Activated T-helper 9 cell treated with anti-CD3 and anti-CD28 coated beads, Interleukin-2, amount 50 U/mL, for 16 hours (primary cell): Measurements from ENCODE around the gene TPT1.

Source experiments
- DNase-seq: peaks from one replicate; pipeline ENCODE4 v3.0.0-alpha.2; 2020; ENCODE audit warnings: low read depth

The TPT1 gene

GRCh38 chr13:45333977-45334922 lies 6.7 kb downstream of the TPT1 start:
- DNase-seq: no peak

GRCh38 chr13:45333251-45333976 lies 7.6 kb downstream of the TPT1 start:
- DNase-seq: no peak

- DNase-seq: no peak
Observed at GRCh38 chr13:45332831-45333219, 8.2 kb downstream of the TPT1 start.

DNA sequence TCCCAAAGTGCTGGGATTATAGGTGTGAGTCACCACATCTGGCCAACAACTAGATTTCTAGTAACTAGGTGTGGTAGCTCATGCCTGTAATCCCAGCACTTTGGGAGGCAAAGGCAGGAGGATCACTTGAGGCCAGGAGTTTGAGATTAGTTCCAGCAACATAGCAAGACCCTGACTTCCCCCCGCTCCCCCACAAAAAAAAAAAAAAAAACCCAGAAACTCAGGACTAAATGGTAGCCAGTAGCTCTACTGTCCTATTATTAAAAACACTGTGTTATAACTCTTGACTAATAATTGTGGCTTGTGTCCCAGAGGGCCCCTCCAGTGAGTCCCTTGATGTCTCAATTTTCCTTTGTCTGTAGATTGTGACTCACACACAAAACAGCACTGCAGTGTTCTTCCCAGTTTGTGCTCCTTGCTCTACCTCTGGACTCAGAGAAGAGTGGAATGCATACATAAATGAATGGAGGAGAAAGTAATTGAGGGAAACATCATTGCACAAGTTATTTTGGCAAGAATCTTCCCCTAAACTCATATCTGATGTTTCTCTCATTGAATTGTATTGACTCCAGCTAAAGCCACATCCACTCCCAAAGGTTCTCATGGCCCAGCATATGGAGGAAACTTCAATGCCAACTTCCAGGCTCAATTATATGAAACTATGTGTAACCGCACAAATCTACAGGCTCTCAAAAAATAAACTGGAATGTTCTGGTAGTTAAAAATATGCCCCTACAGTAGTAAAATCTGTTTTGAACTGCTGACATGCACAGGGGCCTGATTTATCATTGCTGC lies 8.8 kb downstream of the TPT1 start:
- no peak for DNase-seq

- DNase-seq: no peak
Observed at GRCh38 chr13:45331692-45332035, 9.3 kb downstream of the TPT1 start.

DNA sequence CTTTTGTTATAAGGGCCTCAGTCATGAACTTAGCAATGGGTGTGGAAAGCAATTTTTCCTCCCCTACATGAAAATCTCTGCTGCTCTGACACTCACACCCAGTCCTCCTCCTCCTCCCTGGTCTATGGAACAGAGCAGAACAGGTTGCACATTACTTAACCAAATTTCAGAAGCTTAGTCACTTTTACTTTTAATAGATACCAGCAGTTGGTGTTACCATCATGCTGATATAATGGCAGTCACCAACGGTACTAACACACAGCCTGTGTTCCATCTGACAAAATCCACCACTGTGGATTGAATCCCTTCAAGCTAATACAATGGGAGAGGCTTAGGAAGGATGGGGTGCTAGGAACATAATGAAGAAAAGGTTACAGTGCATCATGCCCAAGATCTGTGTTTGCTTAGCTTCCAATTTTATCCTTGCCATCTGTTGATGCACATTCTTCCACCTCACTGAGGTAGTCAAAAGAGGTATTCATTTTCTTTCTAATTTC lies 9.8 kb downstream of the TPT1 start:
- DNase-seq: no peak

DNA sequence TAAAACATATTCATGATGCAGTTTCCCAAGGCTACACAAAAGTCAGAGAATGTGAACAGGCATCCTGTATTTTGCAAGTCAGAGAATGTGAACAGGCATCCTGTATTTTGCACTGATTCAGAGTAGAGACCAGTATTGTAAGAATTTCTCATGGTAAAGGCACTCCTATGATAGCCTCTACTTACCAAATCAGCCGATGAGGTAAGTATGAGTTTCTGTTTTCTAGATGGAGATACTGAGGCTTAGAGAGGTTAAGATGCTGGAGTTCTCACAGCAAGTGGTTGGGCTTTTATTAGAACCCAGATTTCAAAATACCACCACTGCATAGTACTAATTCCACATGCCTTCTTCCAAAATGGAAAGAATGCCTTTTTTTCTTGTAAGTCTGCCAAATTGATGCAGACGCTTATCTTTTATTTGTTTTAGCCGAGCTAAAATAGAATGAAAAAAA lies 12.3 kb downstream of the TPT1 start:
- no peak for DNase-seq

GRCh38 chr13:45327253-45327955 lies 13.6 kb downstream of the TPT1 start:
- DNase-seq: no peak

GRCh38 chr13:45325806-45326205 lies 15.2 kb downstream of the TPT1 start:
- no peak for DNase-seq

- no peak for DNase-seq
Observed at GRCh38 chr13:45320876-45321629, 19.9 kb downstream of the TPT1 start.

- DNase-seq: no peak
Observed at GRCh38 chr13:45316996-45317395, 24.0 kb downstream of the TPT1 start.

GRCh38 chr13:45316338-45316737 lies 24.6 kb downstream of the TPT1 start:
- no peak for DNase-seq

DNA sequence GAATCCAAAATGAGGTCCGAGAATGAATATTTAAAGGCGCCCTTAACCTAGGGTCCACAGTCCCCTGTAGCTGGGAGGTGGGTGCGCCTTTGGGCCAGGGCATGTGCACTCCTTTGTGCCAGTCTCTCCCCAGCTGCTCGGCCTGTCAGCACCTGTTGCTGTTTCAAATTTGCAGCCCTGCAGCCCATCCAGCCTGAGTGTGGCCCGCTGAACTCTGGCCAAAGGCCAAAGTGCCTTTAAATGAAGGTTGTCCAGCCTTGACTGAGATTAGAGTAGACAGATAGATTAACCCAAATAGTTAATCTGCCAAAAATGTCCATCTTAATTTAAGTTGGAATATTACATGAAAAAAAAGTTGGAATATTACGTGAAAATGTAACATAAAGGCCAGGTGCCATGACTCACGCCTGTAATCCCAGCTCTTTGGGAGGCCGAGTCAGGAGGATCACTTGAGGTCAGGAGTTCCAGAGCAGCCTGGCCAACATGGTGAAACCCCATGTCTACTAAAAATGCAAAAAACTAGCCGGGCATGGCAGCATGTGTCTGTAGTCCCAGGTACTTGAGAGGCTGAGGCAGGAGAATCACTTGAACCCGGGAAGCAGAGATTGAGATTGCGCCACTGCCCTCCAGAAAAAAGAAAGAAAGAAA lies 25.3 kb downstream of the TPT1 start:
- no peak for DNase-seq

DNA sequence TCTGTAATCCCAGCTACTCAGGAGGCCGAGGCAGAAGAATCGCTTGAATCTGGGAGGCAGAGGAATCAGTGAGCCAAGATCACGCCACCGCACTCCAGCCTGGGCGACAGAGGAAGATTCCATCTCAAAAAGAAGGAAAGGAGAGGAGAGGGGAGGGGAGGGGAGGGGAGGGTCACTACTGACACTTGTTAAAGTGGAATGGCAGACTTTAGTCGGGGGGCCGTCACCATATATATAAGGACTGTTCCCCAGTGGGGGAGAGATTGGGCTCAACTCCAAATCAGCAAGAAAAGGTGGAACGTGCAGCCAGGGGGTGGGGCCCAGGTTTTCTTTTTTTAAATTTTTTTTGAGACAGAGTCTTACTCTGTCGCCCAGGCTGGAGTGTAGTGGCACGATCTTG lies 26.2 kb downstream of the TPT1 start:
- no peak for DNase-seq

GRCh38 chr13:45310341-45311131 lies 30.4 kb downstream of the TPT1 start:
- DNase-seq: no peak

- no peak for DNase-seq
Observed at GRCh38 chr13:45306966-45307365, 34.0 kb downstream of the TPT1 start.

GRCh38 chr13:45305079-45305478 lies 35.9 kb downstream of the TPT1 start:
- no peak for DNase-seq

DNA sequence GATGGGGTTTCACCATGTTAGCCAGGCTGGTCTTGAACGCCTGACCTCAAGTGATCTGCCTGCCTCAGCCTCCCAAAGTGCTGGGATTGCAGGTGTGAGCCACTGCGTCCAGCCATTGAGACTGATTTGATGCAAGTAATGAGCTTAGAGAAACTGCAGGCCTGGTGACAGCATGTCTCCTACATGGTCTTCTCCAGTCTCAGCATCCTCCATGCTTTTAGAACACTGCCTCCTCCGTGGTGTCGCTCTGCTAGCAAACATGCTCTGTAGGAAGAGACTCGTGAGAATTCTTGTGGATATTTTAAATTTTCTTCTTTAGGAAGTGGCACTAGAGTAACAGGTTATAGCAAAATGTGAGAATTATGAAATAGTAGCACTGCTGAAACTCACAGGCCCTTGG lies 37.1 kb downstream of the TPT1 start:
- DNase-seq: no peak

DNA sequence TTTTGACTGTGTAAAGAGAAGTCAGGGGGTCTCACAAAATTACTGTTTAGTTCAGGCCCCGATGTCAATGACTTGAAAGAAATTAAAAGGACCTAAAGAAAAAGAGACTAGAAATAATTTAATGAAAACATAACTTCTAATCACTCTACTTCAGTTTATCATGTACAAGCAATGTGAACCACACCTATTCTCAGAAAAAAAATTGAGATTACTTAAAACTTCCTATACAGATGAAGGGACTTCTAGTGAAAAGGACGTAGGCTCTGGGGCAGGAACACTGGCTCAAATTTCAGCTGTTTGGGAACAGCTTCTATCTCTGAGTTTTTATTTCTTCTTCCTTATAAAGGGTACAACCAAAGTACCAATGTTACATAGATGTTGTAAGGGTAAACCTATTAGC lies 38.0 kb downstream of the TPT1 start:
- DNase-seq: no peak

DNA sequence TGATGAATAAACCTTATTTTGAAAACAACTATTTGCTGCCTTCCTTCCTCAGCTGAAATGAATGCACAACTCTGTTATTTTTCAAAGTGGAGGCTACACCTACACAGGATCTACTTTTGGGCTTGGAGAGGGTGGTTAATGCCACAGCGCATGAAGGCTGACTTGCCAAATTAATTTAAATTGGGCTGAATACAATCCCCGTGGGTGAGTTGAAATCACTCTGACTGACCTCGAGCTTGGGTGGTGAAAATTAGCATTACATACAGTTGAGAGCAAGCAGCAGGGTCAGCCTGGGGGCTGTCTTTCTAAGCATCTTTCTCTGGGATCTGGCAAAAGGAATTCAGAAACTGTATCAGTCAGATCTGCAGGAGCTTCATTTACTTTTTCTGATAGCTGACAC lies 38.5 kb downstream of the TPT1 start:
- no peak for DNase-seq
